ENCODE measurements around the gene GZMB.

DNA sequence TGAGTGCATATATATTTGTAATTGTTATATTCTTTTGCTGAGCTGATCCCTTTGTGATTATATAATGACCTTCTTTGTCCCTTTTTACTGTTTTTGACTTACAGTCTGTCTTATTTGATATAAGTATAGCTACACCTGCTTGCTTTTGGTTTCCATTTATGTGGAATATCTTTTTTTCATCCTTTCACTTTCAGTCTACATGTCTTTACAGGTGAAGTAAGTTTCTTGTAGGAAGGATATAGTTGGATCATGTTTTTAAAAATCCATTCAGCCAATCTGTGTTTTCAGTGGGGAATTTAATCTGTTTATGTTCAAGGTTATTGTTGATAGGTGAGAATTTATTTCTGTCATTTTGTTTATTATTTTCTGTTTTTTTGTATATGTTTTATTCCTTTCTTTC lies 36.6 kb downstream of the GZMB start:
- TF ChIP-seq, protein P1, sequence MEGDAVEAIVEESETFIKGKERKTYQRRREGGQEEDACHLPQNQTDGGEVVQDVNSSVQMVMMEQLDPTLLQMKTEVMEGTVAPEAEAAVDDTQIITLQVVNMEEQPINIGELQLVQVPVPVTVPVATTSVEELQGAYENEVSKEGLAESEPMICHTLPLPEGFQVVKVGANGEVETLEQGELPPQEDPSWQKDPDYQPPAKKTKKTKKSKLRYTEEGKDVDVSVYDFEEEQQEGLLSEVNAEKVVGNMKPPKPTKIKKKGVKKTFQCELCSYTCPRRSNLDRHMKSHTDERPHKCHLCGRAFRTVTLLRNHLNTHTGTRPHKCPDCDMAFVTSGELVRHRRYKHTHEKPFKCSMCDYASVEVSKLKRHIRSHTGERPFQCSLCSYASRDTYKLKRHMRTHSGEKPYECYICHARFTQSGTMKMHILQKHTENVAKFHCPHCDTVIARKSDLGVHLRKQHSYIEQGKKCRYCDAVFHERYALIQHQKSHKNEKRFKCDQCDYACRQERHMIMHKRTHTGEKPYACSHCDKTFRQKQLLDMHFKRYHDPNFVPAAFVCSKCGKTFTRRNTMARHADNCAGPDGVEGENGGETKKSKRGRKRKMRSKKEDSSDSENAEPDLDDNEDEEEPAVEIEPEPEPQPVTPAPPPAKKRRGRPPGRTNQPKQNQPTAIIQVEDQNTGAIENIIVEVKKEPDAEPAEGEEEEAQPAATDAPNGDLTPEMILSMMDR (IDR thresholded peaks at IDR 0.05) = no peak
- TF ChIP-seq POLR2A (IDR thresholded peaks at IDR 0.05) = no peak
